GM23338 (cell line): ENCODE data around the gene LCE1F. TPM values are rescaled to one million over a fixed set of nuclear protein-coding genes. Genes with fewer than 3 reads are reported as not detected.

Source experiments
- ATAC-seq: fragments of 200-7000 bp; cut with Tn5 transposase; 3 replicates; pipeline ENCODE4 v1.9.1; 2020
- DNase-seq: peaks from one replicate; pipeline ENCODE4 v3.0.0-alpha.2; 2015; ENCODE audit warnings: low spot score
- H2AFZ ChIP-seq: fragments of 200-600 bp; sonication (generic); 2 replicates; pipeline ENCODE4 v1.8.0; 2016; ENCODE audit warnings: antibody characterized with exemption, mild to moderate bottlenecking, moderate library complexity
- H3F3A ChIP-seq: fragments of 200-600 bp; sonication (generic); replicated peaks from 2 replicates; pipeline ENCODE4 v1.8.0; 2017; ENCODE audit warnings: antibody characterized with exemption, mixed run types, low read depth
- H3K27ac ChIP-seq: fragments of 200-600 bp; sonication (generic); 2 replicates; pipeline ENCODE4 v1.6.1; 2016; ENCODE audit warnings: low read depth
- H3K27me3 ChIP-seq: fragments of 200-600 bp; sonication (generic); 2 replicates; pipeline ENCODE4 v1.8.0; 2016; ENCODE audit warnings: mild to moderate bottlenecking, mixed run types, moderate library complexity; ENCODE audit not compliant: insufficient read depth
- H3K36me3 ChIP-seq: fragments of 200-600 bp; sonication (generic); 2 replicates; pipeline ENCODE4 v1.8.0; 2016; ENCODE audit warnings: mild to moderate bottlenecking; ENCODE audit not compliant: insufficient read depth
- H3K4me1 ChIP-seq: fragments of 200-600 bp; sonication (generic); 2 replicates; pipeline ENCODE4 v1.8.0; 2016; ENCODE audit warnings: mild to moderate bottlenecking, moderate library complexity; ENCODE audit not compliant: insufficient read depth
- H3K4me2 ChIP-seq: fragments of 200-600 bp; sonication (generic); 2 replicates; pipeline ENCODE4 v1.7.1; 2017; ENCODE audit warnings: mixed run types
- H3K4me3 ChIP-seq: fragments of 200-600 bp; sonication (generic); 2 replicates; pipeline ENCODE4 v1.6.1; 2016; ENCODE audit warnings: mixed run types
- H3K79me2 ChIP-seq: fragments of 200-600 bp; sonication (generic); replicated peaks from 2 replicates; pipeline ENCODE4 v1.8.0; 2017; ENCODE audit warnings: mild to moderate bottlenecking; ENCODE audit not compliant: insufficient read depth
- H3K9me2 ChIP-seq: fragments of 200-600 bp; sonication (generic); 2 replicates; pipeline ENCODE4 v1.8.0; 2017; ENCODE audit not compliant: insufficient read depth
- H4K20me1 ChIP-seq: fragments of 200-600 bp; sonication (generic); replicated peaks from 2 replicates; pipeline ENCODE4 v1.8.0; 2017; ENCODE audit warnings: mild to moderate bottlenecking; ENCODE audit not compliant: insufficient read depth
- H3K27ac Mint-ChIP-seq: 2 replicates; pipeline ENCODE4 v1.8.0; 2020; ENCODE audit warnings: inconsistent platforms, mild to moderate bottlenecking, moderate library complexity, mixed read lengths
- H3K27me3 Mint-ChIP-seq: 3 replicates; pipeline ENCODE4 v1.8.0; 2022; ENCODE audit warnings: low read depth, mild to moderate bottlenecking, moderate library complexity, mixed read lengths, inconsistent platforms; ENCODE audit not compliant: insufficient read depth, poor library complexity
- H3K36me3 Mint-ChIP-seq: 3 replicates; pipeline ENCODE4 v1.8.0; 2021; ENCODE audit warnings: low read depth, mild to moderate bottlenecking, inconsistent platforms, moderate library complexity, mixed read lengths
- H3K4me1 Mint-ChIP-seq: 3 replicates; pipeline ENCODE4 v1.8.0; 2020; ENCODE audit warnings: mild to moderate bottlenecking, inconsistent platforms, mixed read lengths
- H3K4me3 Mint-ChIP-seq: 3 replicates; pipeline ENCODE4 v1.8.0; 2021; ENCODE audit warnings: moderate library complexity, mild to moderate bottlenecking, inconsistent platforms, mixed read lengths
- H3K9me3 Mint-ChIP-seq: 3 replicates; pipeline ENCODE4 v1.8.0; 2020; ENCODE audit warnings: moderate library complexity, mild to moderate bottlenecking, inconsistent platforms, mixed read lengths
- CREB1 ChIP-seq: fragments of 250-450 bp; sonication (Bioruptor Pico); IDR thresholded peaks from 2 replicates; pipeline ENCODE4 v1.5.0; 2020; ENCODE audit warnings: low read depth, mild to moderate bottlenecking, moderate library complexity
- ETS1 ChIP-seq: IDR thresholded peaks from 2 replicates; pipeline ENCODE4 v1.6.1; 2016; ENCODE audit warnings: antibody characterized with exemption
- EZH2 ChIP-seq: fragments of 200-600 bp; sonication (generic); IDR thresholded peaks from one replicate; pipeline ENCODE4 v1.8.0; 2017; ENCODE audit warnings: antibody characterized with exemption, mild to moderate bottlenecking, low read depth; ENCODE audit not compliant: unreplicated experiment
- EZH2phosphoT487 ChIP-seq: fragments of 200-600 bp; sonication (generic); IDR thresholded peaks from one replicate; pipeline ENCODE4 v1.8.1; 2018; ENCODE audit warnings: antibody characterized with exemption; ENCODE audit not compliant: unreplicated experiment
- NANOG ChIP-seq: IDR thresholded peaks from 2 replicates; pipeline ENCODE4 v1.6.1; 2016; ENCODE audit warnings: antibody characterized with exemption, borderline replicate concordance
- POLR2AphosphoS5 ChIP-seq: IDR thresholded peaks from 2 replicates; pipeline ENCODE4 v1.6.1; 2016; ENCODE audit warnings: antibody characterized with exemption, low read depth
- STAT1 ChIP-seq: IDR thresholded peaks from one replicate; pipeline ENCODE4 v1.6.1; 2016; ENCODE audit warnings: antibody characterized with exemption; ENCODE audit not compliant: unreplicated experiment
- ZNF462 ChIP-seq: fragments of 250-450 bp; sonication (Bioruptor Pico); IDR thresholded peaks from 2 replicates; pipeline ENCODE4 v1.5.0; 2020; ENCODE audit warnings: mild to moderate bottlenecking, moderate library complexity
- polyA plus RNA-seq: library from polyadenylated mRNA; unstranded; fragments of >200 nt; fragmentation: Nextera tagmentation; extraction: Ambion mirVana; gene quantifications from 2 replicates; pipeline ENCODE4 v1.2.1, GENCODE V29; 2016
- total RNA-seq: library from RNA; depleted of rRNA; stranded (reverse); fragments of >200 nt; shearing (Covaris generic); gene quantifications from 2 replicates; pipeline ENCODE4 v1.2.3, GENCODE V29; 2014
- TF ChIP-seq, protein P1 (sequence below), 2 experiments: fragments of 200-600 bp in 1 of 2; sonication (generic) in 1 of 2; conservative IDR thresholded peaks; 2 replicates each; pipeline versions ENCODE4 v1.5.1 to v1.6.1; 2016 to 2017; ENCODE audit warnings: antibody characterized with exemption in 2 of 2, low read depth in 2 of 2, mild to moderate bottlenecking in 2 of 2, moderate library complexity in 1 of 2

The LCE1F gene
- total and polyA plus RNA-seq, 2 experiments from 2014 or later, result not detected

DNA sequence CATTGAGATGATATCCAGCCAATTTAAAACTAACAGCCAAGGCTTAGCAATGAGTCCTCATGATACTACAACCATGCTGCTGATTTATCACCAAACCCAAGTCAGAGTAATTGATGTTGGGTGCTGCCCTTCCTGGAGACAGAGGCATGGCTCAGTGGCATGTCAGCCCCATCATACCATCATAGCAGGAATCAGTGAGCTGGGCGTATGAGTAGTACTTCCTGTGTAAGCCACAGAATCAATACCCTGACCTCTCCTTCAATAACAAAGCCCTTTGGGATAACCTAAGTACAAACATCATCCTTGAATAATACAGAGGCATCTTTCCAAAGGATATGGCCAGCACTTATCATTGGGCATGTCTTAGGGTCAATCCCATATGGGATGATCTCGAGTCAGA, 8.2 kb downstream of the LCE1F start:
- Histone ChIP-seq H3K27me3 (no peaks in the 10 kb centered on the region), H3K9me2 (no peaks in the 10 kb centered on the region; the same call in none of the 2 replicates), H3K36me3 (no peaks in the 10 kb centered on the region), H3K4me2 (no peak overlapping the region), H3K4me3 (no peak overlapping the region), H3K27ac (no peak overlapping the region), H2AFZ (no peak overlapping the region), H3F3A (no peaks in the 10 kb centered on the region), H4K20me1 (no peaks in the 10 kb centered on the region), H3K79me2 (no peaks in the 10 kb centered on the region), H3K4me1 (peaks cover 3% of the 10 kb centered on the region; the same call in 1 of the 2 replicates)
- H3K4me1 Mint-ChIP-seq, result peaks cover 8% of the 10 kb centered on the region
- H3K36me3 Mint-ChIP-seq, result no peaks in the 10 kb centered on the region
- peaks cover 2% of the 10 kb centered on the region for H3K27me3 Mint-ChIP-seq
- ATAC-seq, result no peak
- no peak for DNase-seq
- TF ChIP-seq EZH2phosphoT487 (no peak), STAT1 (no peak), CREB1 (CRISPR knock-in tag) (no peak), POLR2AphosphoS5 (no peak), ZNF462 (CRISPR knock-in tag) (no peak), NANOG (no peak), EZH2 (no peak), ETS1 (no peak)
- TF ChIP-seq, protein P1, sequence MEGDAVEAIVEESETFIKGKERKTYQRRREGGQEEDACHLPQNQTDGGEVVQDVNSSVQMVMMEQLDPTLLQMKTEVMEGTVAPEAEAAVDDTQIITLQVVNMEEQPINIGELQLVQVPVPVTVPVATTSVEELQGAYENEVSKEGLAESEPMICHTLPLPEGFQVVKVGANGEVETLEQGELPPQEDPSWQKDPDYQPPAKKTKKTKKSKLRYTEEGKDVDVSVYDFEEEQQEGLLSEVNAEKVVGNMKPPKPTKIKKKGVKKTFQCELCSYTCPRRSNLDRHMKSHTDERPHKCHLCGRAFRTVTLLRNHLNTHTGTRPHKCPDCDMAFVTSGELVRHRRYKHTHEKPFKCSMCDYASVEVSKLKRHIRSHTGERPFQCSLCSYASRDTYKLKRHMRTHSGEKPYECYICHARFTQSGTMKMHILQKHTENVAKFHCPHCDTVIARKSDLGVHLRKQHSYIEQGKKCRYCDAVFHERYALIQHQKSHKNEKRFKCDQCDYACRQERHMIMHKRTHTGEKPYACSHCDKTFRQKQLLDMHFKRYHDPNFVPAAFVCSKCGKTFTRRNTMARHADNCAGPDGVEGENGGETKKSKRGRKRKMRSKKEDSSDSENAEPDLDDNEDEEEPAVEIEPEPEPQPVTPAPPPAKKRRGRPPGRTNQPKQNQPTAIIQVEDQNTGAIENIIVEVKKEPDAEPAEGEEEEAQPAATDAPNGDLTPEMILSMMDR (conservative IDR thresholded peaks at IDR 0.05; ENCODE audit: low read depth in 2 of 2), result no peak
- H3K27ac Mint-ChIP-seq, result no peak overlapping the region
- no peak overlapping the region for H3K4me3 Mint-ChIP-seq
- H3K9me3 Mint-ChIP-seq, result no peaks in the 10 kb centered on the region
